Endothelial cell of umbilical vein (primary cell): ENCODE measurements around the gene TNPO2. TPM values are rescaled to one million over a fixed set of nuclear protein-coding genes. Genes with fewer than 3 reads are reported as not detected.

Source experiments
- BruUV-seq: library from RNA; stranded (reverse); fragments of 400-500 nt; replicated peaks from 2 replicates; lab custom pipeline; 2021; lab: Mats Ljungman, UMichigan
- CTCF ChIA-PET: fragments of 300-600, 350-600 bp; sonication (Branson Sonifier 250); formaldehyde crosslinking; loops from one replicate; lab custom pipeline; 2021; ENCODE audit warnings: antibody characterized with exemption, inconsistent platforms; lab: Charles Lee
- POLR2A ChIA-PET: fragments of 300-600, 350-600 bp; sonication (Branson Sonifier 250); formaldehyde crosslinking; loops from one replicate; lab custom pipeline; 2021; ENCODE audit warnings: antibody characterized with exemption, inconsistent platforms; lab: Charles Lee
- DNase-seq: peaks from one replicate; pipeline ENCODE4 v3.0.0-alpha.2; 2011; ENCODE audit warnings: low read depth, low spot score
- FAIRE-seq: peaks from 2 replicates; lab custom pipeline; 2011; peaks lifted over from hg19 to GRCh38; lab: Jason Lieb, UNC
- H2AFZ ChIP-seq: 2 replicates; pipeline ENCODE4 v1.6.0; 2012; ENCODE audit warnings: low read depth, low read length, control low read depth, inconsistent platforms
- H3K27ac ChIP-seq: 2 replicates; pipeline ENCODE4 v1.5.1; 2011; ENCODE audit warnings: low read depth, mild to moderate bottlenecking, control low read depth, low read length, moderate library complexity; ENCODE audit not compliant: insufficient read depth
- H3K27me3 ChIP-seq, 2 experiments: 2 replicates each; pipeline versions ENCODE4 v1.6.0 to v1.6.1; 2011; ENCODE audit warnings: low read length in 2 of 2, mixed read lengths in 1 of 2; ENCODE audit not compliant: control insufficient read depth in 2 of 2, insufficient read depth in 2 of 2
- H3K36me3 ChIP-seq, 2 experiments: 2 replicates in 1 of 2; 3 replicates in 1 of 2; pipeline ENCODE4 v1.5.1; 2011; ENCODE audit warnings: low read length in 2 of 2, mild to moderate bottlenecking in 1 of 2, moderate library complexity in 1 of 2; ENCODE audit not compliant: control insufficient read depth in 2 of 2, insufficient read depth in 2 of 2; ENCODE audit errors: extremely low read depth in 1 of 2
- H3K4me1 ChIP-seq: 3 replicates; pipeline ENCODE4 v1.5.1; 2011; ENCODE audit warnings: mild to moderate bottlenecking, low read length; ENCODE audit not compliant: control insufficient read depth, insufficient read depth; ENCODE audit errors: extremely low read depth
- H3K4me2 ChIP-seq: 2 replicates; pipeline ENCODE4 v1.6.1; 2011; ENCODE audit warnings: low read length, control low read depth, mixed read lengths; ENCODE audit not compliant: insufficient read depth
- H3K4me3 ChIP-seq, 3 experiments: fragments of 200-600 bp in 1 of 3; sonication (generic), shearing (Covaris generic) in 1 of 3; replicated peaks in 1 of 3; 2 replicates each; pipeline ENCODE4 v1.5.1; 2011 to 2016; ENCODE audit warnings: control low read depth in 3 of 3, low read length in 3 of 3, mild to moderate bottlenecking in 2 of 3, inconsistent platforms in 1 of 3, low read depth in 1 of 3, moderate library complexity in 1 of 3; ENCODE audit not compliant: insufficient read depth in 1 of 3
- H3K79me2 ChIP-seq: 2 replicates; pipeline ENCODE4 v1.6.0; 2012; ENCODE audit warnings: low read length, inconsistent platforms; ENCODE audit not compliant: control insufficient read depth, insufficient read depth
- H3K9ac ChIP-seq: replicated peaks from 2 replicates; pipeline ENCODE3; 2011; ENCODE audit warnings: low read length, control low read depth; ENCODE audit not compliant: insufficient read depth; ENCODE audit errors: extremely low read depth
- H3K9me1 ChIP-seq: replicated peaks from 3 replicates; pipeline ENCODE4 v1.6.0; 2011; ENCODE audit warnings: mild to moderate bottlenecking, low read length; ENCODE audit not compliant: control insufficient read depth, insufficient read depth; ENCODE audit errors: extremely low read depth
- H3K9me3 ChIP-seq: replicated peaks from 2 replicates; pipeline ENCODE4 v1.5.1; 2012; ENCODE audit warnings: low read length, inconsistent platforms; ENCODE audit not compliant: control insufficient read depth, insufficient read depth
- H4K20me1 ChIP-seq: replicated peaks from 2 replicates; pipeline ENCODE3; 2011; ENCODE audit warnings: mild to moderate bottlenecking, low read length; ENCODE audit not compliant: control insufficient read depth, insufficient read depth; ENCODE audit errors: extremely low read depth
- EZH2 ChIP-seq: IDR thresholded peaks from 2 replicates; pipeline ENCODE4 v1.6.1; 2012; ENCODE audit warnings: borderline replicate concordance, low read depth, mild to moderate bottlenecking, moderate library complexity, low read length, inconsistent platforms; ENCODE audit not compliant: severe bottlenecking
- GATA2 ChIP-seq: IDR thresholded peaks from 2 replicates; pipeline ENCODE4 v1.7.0; 2011; ENCODE audit warnings: low read depth, mild to moderate bottlenecking, moderate library complexity, mixed read lengths, low read length; ENCODE audit not compliant: insufficient read length, insufficient read depth
- JUN ChIP-seq: IDR thresholded peaks from 2 replicates; pipeline ENCODE4 v1.6.1; 2011; ENCODE audit warnings: borderline replicate concordance, low read depth; ENCODE audit not compliant: insufficient read length, insufficient read depth
- MYC ChIP-seq: IDR thresholded peaks from one replicate; pipeline ENCODE4 v1.6.1; 2011; ENCODE audit warnings: mild to moderate bottlenecking, low read depth, low read length
- POLR2A ChIP-seq: IDR thresholded peaks from 2 replicates; pipeline ENCODE4 v1.6.1; 2012; ENCODE audit warnings: low read depth, mild to moderate bottlenecking, control low read depth, low read length
- dilution Hi-C: fragments of 300-500 bp; cut with MboI; formaldehyde crosslinking; loops from one replicate; pipeline ENCODE4 v1.15.0; 2019; ENCODE audit warnings: low sequenced_read_pairs; ENCODE audit not compliant: extremely low pct_ligation_motif_present
- intact Hi-C: fragments of 100-400 bp; cut with micrococcal nuclease; formaldehyde crosslinking; loops from one replicate; pipeline ENCODE4 v1.10.0; 2022
- polyA plus RNA-seq, 4 experiments: library from polyadenylated mRNA; depleted of rRNA in 3 of 4; stranded (reverse) in 3 of 4; unstranded in 1 of 4; fragments of >200 nt; gene quantifications; 2 replicates each; pipeline versions ENCODE4 v1.2.1 to v1.2.3, GENCODE V29; 2011 to 2012; ENCODE audit warnings: missing spikeins in 1 of 4
- small RNA-seq: library from RNA; depleted of rRNA; stranded (forward); fragments of <200 nt; gene quantifications from one replicate; pipeline ENCODE3, GENCODE V24; 2012; ENCODE audit warnings: low replicate concordance, low read depth; ENCODE audit not compliant: insufficient read depth, insufficient read length
- total RNA-seq: library from RNA; stranded (reverse); gene quantifications from 2 replicates; pipeline ENCODE4 v1.2.3, GENCODE V29; 2021
- TF ChIP-seq, protein P1 (sequence below), 2 donors: IDR thresholded peaks; 1 replicate in 1 of 2; 2 replicates in 1 of 2; pipeline ENCODE4 v1.5.1; 2011; ENCODE audit warnings: low read length in 2 of 2, mild to moderate bottlenecking in 2 of 2, moderate library complexity in 2 of 2, control low read depth in 1 of 2, inconsistent platforms in 1 of 2, low read depth in 1 of 2; ENCODE audit not compliant: insufficient read depth in 1 of 2; ENCODE audit errors: extremely low read depth in 1 of 2

Gene TNPO2
- total and polyA plus RNA-seq, 2 donors (not counting 3 experiments of a cell fraction or from before 2014, with no cell fraction given), result 94.5 to 98.8 TPM

DNA sequence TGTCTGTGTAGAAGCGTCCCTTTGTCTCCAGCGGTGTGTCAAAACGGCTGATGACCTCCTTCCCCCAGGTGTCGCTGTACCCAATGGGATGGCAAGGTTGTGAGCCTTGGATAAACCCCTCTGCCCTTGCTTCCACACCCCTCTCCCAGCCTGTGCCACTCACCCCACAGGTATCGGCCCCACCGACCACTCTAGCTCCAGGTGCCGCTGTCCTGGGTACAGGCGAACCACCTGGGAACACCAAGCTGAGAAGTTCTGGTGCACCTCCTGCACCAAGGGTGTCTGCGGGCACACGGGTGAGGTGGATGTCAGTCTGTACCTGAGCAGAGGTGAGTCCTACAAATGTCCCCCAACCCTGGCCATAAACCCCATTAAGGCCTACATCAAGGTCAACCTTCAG, 73.8 kb downstream of the TNPO2 start:
- Histone ChIP-seq H3K79me2 (no peaks in the 10 kb centered on the region), H3K27ac (no peak overlapping the region), H3K4me3 (no peak overlapping the region), H3K4me2 (no peak overlapping the region), H3K36me3 (no peaks in the 10 kb centered on the region), H3K9me3 (no peaks in the 10 kb centered on the region), H3K9ac (no peak overlapping the region), H2AFZ (no peak overlapping the region), H3K27me3 (no peaks in the 10 kb centered on the region), H3K4me1 (no peaks in the 10 kb centered on the region), H3K9me1 (no peaks in the 10 kb centered on the region), H4K20me1 (no peaks in the 10 kb centered on the region)
- dilution Hi-C loops (no loop called here), intact Hi-C loops (no loop called here)
- TF ChIP-seq EZH2 (no peak), GATA2 (no peak), MYC (no peak), POLR2A (no peak), JUN (no peak)
- TF ChIP-seq, protein P1, sequence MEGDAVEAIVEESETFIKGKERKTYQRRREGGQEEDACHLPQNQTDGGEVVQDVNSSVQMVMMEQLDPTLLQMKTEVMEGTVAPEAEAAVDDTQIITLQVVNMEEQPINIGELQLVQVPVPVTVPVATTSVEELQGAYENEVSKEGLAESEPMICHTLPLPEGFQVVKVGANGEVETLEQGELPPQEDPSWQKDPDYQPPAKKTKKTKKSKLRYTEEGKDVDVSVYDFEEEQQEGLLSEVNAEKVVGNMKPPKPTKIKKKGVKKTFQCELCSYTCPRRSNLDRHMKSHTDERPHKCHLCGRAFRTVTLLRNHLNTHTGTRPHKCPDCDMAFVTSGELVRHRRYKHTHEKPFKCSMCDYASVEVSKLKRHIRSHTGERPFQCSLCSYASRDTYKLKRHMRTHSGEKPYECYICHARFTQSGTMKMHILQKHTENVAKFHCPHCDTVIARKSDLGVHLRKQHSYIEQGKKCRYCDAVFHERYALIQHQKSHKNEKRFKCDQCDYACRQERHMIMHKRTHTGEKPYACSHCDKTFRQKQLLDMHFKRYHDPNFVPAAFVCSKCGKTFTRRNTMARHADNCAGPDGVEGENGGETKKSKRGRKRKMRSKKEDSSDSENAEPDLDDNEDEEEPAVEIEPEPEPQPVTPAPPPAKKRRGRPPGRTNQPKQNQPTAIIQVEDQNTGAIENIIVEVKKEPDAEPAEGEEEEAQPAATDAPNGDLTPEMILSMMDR (IDR thresholded peaks at IDR 0.05; ENCODE audit: extremely low read depth in 1 of 2, insufficient read depth in 1 of 2, low read depth in 1 of 2, low read length in 2 of 2), result no peak
- POLR2A ChIA-PET, result no interaction called here
- BruUV-seq, result no TSS peak
- CTCF ChIA-PET, result interaction anchor here (0.6 to 2.5 kb wide), 3 partner anchors 10 to 725 kb away, joined by 3 to 10 read pairs (median 7); partner anchors contain the start of genes MAN2B1, WDR83 and ZNF700
- FAIRE-seq, result no peak
- DNase-seq, result no peak

Small RNAs within 50 kb of the gene (small RNA-seq; reads per million reads assigned to genes)
- 33.9 reads per million, percentile 88 among the genes with 10 or more reads in this experiment for gene SNORD41

Other genes with a start within 250 kb of the TNPO2 start
- 1.4 and 1.8 TPM in 2 replicates for gene ZNF709, start 239.1 kb downstream of the TNPO2 start, total RNA-seq
- gene ZNF709, start 239.1 kb downstream of the TNPO2 start, polyA plus RNA-seq, result 0.65 and 1.0 TPM in 2 replicates
- 6.5 and 7.1 TPM in 2 replicates for gene ZNF564, start 172.4 kb downstream of the TNPO2 start, total RNA-seq
- 1.0 and 1.5 TPM in 2 replicates for gene ZNF564, start 172.4 kb downstream of the TNPO2 start, polyA plus RNA-seq
- 5.7 and 6.3 TPM in 2 replicates for gene ZNF490, start 113.1 kb downstream of the TNPO2 start, total RNA-seq
- 0.89 and 1.4 TPM in 2 replicates for gene ZNF490, start 113.1 kb downstream of the TNPO2 start, polyA plus RNA-seq
- 19.9 and 21.8 TPM in 2 replicates for gene ZNF791, start 113.0 kb downstream of the TNPO2 start, total RNA-seq
- gene ZNF791, start 113.0 kb downstream of the TNPO2 start, polyA plus RNA-seq, result 6.4 and 8.3 TPM in 2 replicates
- gene MAN2B1, start 57.2 kb downstream of the TNPO2 start, total RNA-seq, result 73.0 and 76.8 TPM in 2 replicates
- 64.4 and 70.3 TPM in 2 replicates for gene MAN2B1, start 57.2 kb downstream of the TNPO2 start, polyA plus RNA-seq
- 10.9 and 11.8 TPM in 2 replicates for gene WDR83, start 57.1 kb downstream of the TNPO2 start, total RNA-seq
- gene WDR83, start 57.1 kb downstream of the TNPO2 start, polyA plus RNA-seq, result 10.5 and 11.0 TPM in 2 replicates
- 68.4 and 77.4 TPM in 2 replicates for gene DHPS, start 42.1 kb downstream of the TNPO2 start, total RNA-seq
- 80.6 and 90.1 TPM in 2 replicates for gene DHPS, start 42.1 kb downstream of the TNPO2 start, polyA plus RNA-seq
- not detected in 2 replicates for gene GNG14, start 35.9 kb downstream of the TNPO2 start, total RNA-seq
- not detected in 2 replicates for gene GNG14, start 35.9 kb downstream of the TNPO2 start, polyA plus RNA-seq
- 11.6 and 12.4 TPM in 2 replicates for gene FBXW9, start 27.3 kb downstream of the TNPO2 start, total RNA-seq
- 19.3 and 26.4 TPM in 2 replicates for gene FBXW9, start 27.3 kb downstream of the TNPO2 start, polyA plus RNA-seq
- gene TRIR, start 10.8 kb upstream of the TNPO2 start, total RNA-seq, result 208 and 213 TPM in 2 replicates
- 240 and 263 TPM in 2 replicates for gene TRIR, start 10.8 kb upstream of the TNPO2 start, polyA plus RNA-seq
- gene GET3, start 13.6 kb upstream of the TNPO2 start, total RNA-seq, result 74.8 and 77.0 TPM in 2 replicates
- gene GET3, start 13.6 kb upstream of the TNPO2 start, polyA plus RNA-seq, result 197 and 217 TPM in 2 replicates
- not detected in 2 replicates for gene BEST2, start 27.9 kb upstream of the TNPO2 start, total RNA-seq
- gene BEST2, start 27.9 kb upstream of the TNPO2 start, polyA plus RNA-seq, result not detected in 2 replicates
- 17.3 and 20.0 TPM in 2 replicates for gene HOOK2, start 51.6 kb upstream of the TNPO2 start, total RNA-seq
- 7.6 and 8.0 TPM in 2 replicates for gene HOOK2, start 51.6 kb upstream of the TNPO2 start, polyA plus RNA-seq
- 22.8 and 31.6 TPM in 2 replicates for gene JUNB, start 67.6 kb upstream of the TNPO2 start, total RNA-seq
- gene JUNB, start 67.6 kb upstream of the TNPO2 start, polyA plus RNA-seq, result 72.9 and 74.4 TPM in 2 replicates
- gene PRDX2, start 77.9 kb upstream of the TNPO2 start, total RNA-seq, result 247 and 255 TPM in 2 replicates
- gene PRDX2, start 77.9 kb upstream of the TNPO2 start, polyA plus RNA-seq, result 490 and 492 TPM in 2 replicates
- gene THSD8, start 78.1 kb upstream of the TNPO2 start, total RNA-seq, result 13.2 and 15.9 TPM in 2 replicates
- 2.6 TPM in 1 of 2 replicates, not detected in the other for gene THSD8, start 78.1 kb upstream of the TNPO2 start, polyA plus RNA-seq
- 25.6 and 28.5 TPM in 2 replicates for gene RNASEH2A, start 82.7 kb upstream of the TNPO2 start, total RNA-seq
- 36.7 and 45.4 TPM in 2 replicates for gene RNASEH2A, start 82.7 kb upstream of the TNPO2 start, polyA plus RNA-seq
- not detected in 2 replicates for gene RTBDN, start 110.6 kb upstream of the TNPO2 start, total RNA-seq
- gene RTBDN, start 110.6 kb upstream of the TNPO2 start, polyA plus RNA-seq, result not detected in 2 replicates
- gene MAST1, start 114.6 kb upstream of the TNPO2 start, total RNA-seq, result 0.13 and 0.69 TPM in 2 replicates
- 0.16 and 0.46 TPM in 2 replicates for gene MAST1, start 114.6 kb upstream of the TNPO2 start, polyA plus RNA-seq
- gene DNASE2, start 157.5 kb upstream of the TNPO2 start, total RNA-seq, result 31.3 and 34.8 TPM in 2 replicates
- 51.9 and 60.6 TPM in 2 replicates for gene DNASE2, start 157.5 kb upstream of the TNPO2 start, polyA plus RNA-seq
- not detected in 2 replicates for gene KLF1, start 163.3 kb upstream of the TNPO2 start, total RNA-seq
- gene KLF1, start 163.3 kb upstream of the TNPO2 start, polyA plus RNA-seq, result not detected in 2 replicates
- gene GCDH, start 167.2 kb upstream of the TNPO2 start, total RNA-seq, result 27.1 and 27.3 TPM in 2 replicates
- gene GCDH, start 167.2 kb upstream of the TNPO2 start, polyA plus RNA-seq, result 35.8 and 39.8 TPM in 2 replicates
- gene SYCE2, start 195.4 kb upstream of the TNPO2 start, total RNA-seq, result 0.27 TPM in 1 of 2 replicates, not detected in the other
- gene SYCE2, start 195.4 kb upstream of the TNPO2 start, polyA plus RNA-seq, result 0.16 and 0.25 TPM in 2 replicates
- 71.4 and 77.4 TPM in 2 replicates for gene FARSA, start 209.8 kb upstream of the TNPO2 start, total RNA-seq
- 51.8 and 55.3 TPM in 2 replicates for gene FARSA, start 209.8 kb upstream of the TNPO2 start, polyA plus RNA-seq
- gene CALR, start 214.7 kb upstream of the TNPO2 start, total RNA-seq, result 1,614 and 1,636 TPM in 2 replicates
- gene CALR, start 214.7 kb upstream of the TNPO2 start, polyA plus RNA-seq, result 1,135 and 1,206 TPM in 2 replicates
- gene RAD23A, start 221.9 kb upstream of the TNPO2 start, total RNA-seq, result 96.7 and 102 TPM in 2 replicates
- gene RAD23A, start 221.9 kb upstream of the TNPO2 start, polyA plus RNA-seq, result 66.9 and 71.2 TPM in 2 replicates
- 32.8 and 36.5 TPM in 2 replicates for gene GADD45GIP1, start 233.3 kb upstream of the TNPO2 start, total RNA-seq
- 38.3 and 46.3 TPM in 2 replicates for gene GADD45GIP1, start 233.3 kb upstream of the TNPO2 start, polyA plus RNA-seq
- 0.20 and 0.28 TPM in 2 replicates for gene DAND5, start 245.6 kb upstream of the TNPO2 start, total RNA-seq
- gene DAND5, start 245.6 kb upstream of the TNPO2 start, polyA plus RNA-seq, result 0.06 TPM in 2 replicates